WTC11 (cell line): ENCODE results near the gene RGL1. TPM values are rescaled to one million over a fixed set of nuclear protein-coding genes. Genes with fewer than 3 reads are reported as not detected.

Source experiments
- ATAC-seq: fragments of 200-7000 bp; cut with Tn5 transposase; 2 replicates; pipeline ENCODE4 v1.10.0; 2021; ENCODE audit warnings: mild to moderate bottlenecking, moderate library complexity
- CTCF ChIA-PET: fragments of 300-600 bp; sonication (Branson Sonifier 250); formaldehyde crosslinking; loops from one replicate; lab custom pipeline; 2021; ENCODE audit warnings: antibody characterized with exemption; lab: Charles Lee
- POLR2A ChIA-PET: fragments of 350-600 bp; sonication (Branson Sonifier 250); formaldehyde crosslinking; loops from one replicate; lab custom pipeline; 2021; ENCODE audit warnings: antibody characterized with exemption; lab: Charles Lee
- DNase-seq: peaks from one replicate; pipeline ENCODE4 v3.0.0; 2021; ENCODE audit warnings: low spot score
- H3K27ac Mint-ChIP-seq: 2 replicates; pipeline ENCODE4 v1.8.0; 2021; ENCODE audit warnings: mixed read lengths
- H3K27me3 Mint-ChIP-seq: 2 replicates; pipeline ENCODE4 v1.8.0; 2021; ENCODE audit warnings: low read depth, mild to moderate bottlenecking, moderate library complexity, mixed read lengths
- H3K36me3 Mint-ChIP-seq: 2 replicates; pipeline ENCODE4 v1.8.0; 2021; ENCODE audit warnings: mixed read lengths
- H3K4me1 Mint-ChIP-seq: 2 replicates; pipeline ENCODE4 v1.8.0; 2022; ENCODE audit warnings: mixed read lengths
- H3K4me3 Mint-ChIP-seq: 2 replicates; pipeline ENCODE4 v1.8.0; 2021; ENCODE audit warnings: mild to moderate bottlenecking, moderate library complexity, mixed read lengths
- H3K9me3 Mint-ChIP-seq: 2 replicates; pipeline ENCODE4 v1.8.0; 2021; ENCODE audit warnings: mixed read lengths
- AFF4 ChIP-seq: sonication (generic); formaldehyde crosslinking; IDR thresholded peaks from 2 replicates; pipeline ENCODE4 v1.8.1; 2023; ENCODE audit warnings: mild to moderate bottlenecking, missing genetic modification reagents, borderline replicate concordance
- CREB1 ChIP-seq: sonication (generic); formaldehyde crosslinking; IDR thresholded peaks from 2 replicates; pipeline ENCODE4 v1.8.0; 2023; ENCODE audit warnings: mild to moderate bottlenecking, missing genetic modification reagents
- CREM ChIP-seq: sonication (generic); formaldehyde crosslinking; IDR thresholded peaks from 2 replicates; pipeline ENCODE4 v1.8.1; 2022; ENCODE audit warnings: mild to moderate bottlenecking, missing genetic modification reagents, moderate library complexity
- CTCF ChIP-seq: fragments of 200-600 bp; IDR thresholded peaks from 2 replicates; pipeline ENCODE4 v1.8.0; 2022; ENCODE audit warnings: antibody characterized with exemption
- E2F1 ChIP-seq: sonication (generic); formaldehyde crosslinking; IDR thresholded peaks from 2 replicates; pipeline ENCODE4 v1.8.0; 2022; ENCODE audit warnings: mild to moderate bottlenecking, missing genetic modification reagents
- ESRRA ChIP-seq: sonication (generic); formaldehyde crosslinking; IDR thresholded peaks from 2 replicates; pipeline ENCODE4 v1.8.1; 2022; ENCODE audit warnings: mild to moderate bottlenecking, missing genetic modification reagents, borderline replicate concordance
- FOXP1 ChIP-seq: sonication (generic); formaldehyde crosslinking; IDR thresholded peaks from 2 replicates; pipeline ENCODE4 v1.8.0; 2022; ENCODE audit warnings: missing genetic modification reagents, mild to moderate bottlenecking, moderate library complexity, borderline replicate concordance
- GRHL2 ChIP-seq: fragments of 250-450 bp; sonication (Bioruptor Pico); IDR thresholded peaks from 2 replicates; pipeline ENCODE4 v1.8.0; 2022; ENCODE audit warnings: mild to moderate bottlenecking, moderate library complexity; ENCODE audit not compliant: insufficient replicate concordance, severe bottlenecking
- JUN ChIP-seq: sonication (generic); formaldehyde crosslinking; IDR thresholded peaks from 2 replicates; pipeline ENCODE4 v1.8.0; 2023; ENCODE audit warnings: mild to moderate bottlenecking, missing genetic modification reagents
- MLX ChIP-seq: sonication (generic); formaldehyde crosslinking; IDR thresholded peaks from 2 replicates; pipeline ENCODE4 v1.8.1; 2023; ENCODE audit warnings: mild to moderate bottlenecking, missing genetic modification reagents, moderate library complexity
- MYBL2 ChIP-seq: sonication (generic); formaldehyde crosslinking; IDR thresholded peaks from 2 replicates; pipeline ENCODE4 v1.8.1; 2023; ENCODE audit warnings: mild to moderate bottlenecking, moderate library complexity, missing genetic modification reagents
- NFATC4 ChIP-seq: fragments of 250-450 bp; sonication (Bioruptor Pico); IDR thresholded peaks from 2 replicates; pipeline ENCODE4 v1.9.0; 2021; ENCODE audit warnings: mild to moderate bottlenecking
- OVOL2 ChIP-seq: fragments of 250-450 bp; sonication (Bioruptor Pico); IDR thresholded peaks from 2 replicates; pipeline ENCODE4 v1.9.0; 2021; ENCODE audit warnings: mild to moderate bottlenecking, borderline replicate concordance
- SP1 ChIP-seq: sonication (generic); formaldehyde crosslinking; conservative IDR thresholded peaks from 2 replicates; pipeline ENCODE4 v1.8.1; 2022; ENCODE audit warnings: missing genetic modification reagents
- USF1 ChIP-seq: sonication (generic); formaldehyde crosslinking; IDR thresholded peaks from 2 replicates; pipeline ENCODE4 v1.8.0; 2022; ENCODE audit warnings: mild to moderate bottlenecking, missing genetic modification reagents
- ZNF121 ChIP-seq: sonication (generic); formaldehyde crosslinking; IDR thresholded peaks from 2 replicates; pipeline ENCODE4 v1.8.0; 2023; ENCODE audit warnings: missing genetic modification reagents
- ZNF317 ChIP-seq: sonication (generic); formaldehyde crosslinking; IDR thresholded peaks from 2 replicates; pipeline ENCODE4 v1.8.1; 2023; ENCODE audit warnings: low read depth, mild to moderate bottlenecking, moderate library complexity, missing genetic modification reagents, borderline replicate concordance
- ZNF512 ChIP-seq: sonication (generic); formaldehyde crosslinking; IDR thresholded peaks from 2 replicates; pipeline ENCODE4 v1.8.1; 2022; ENCODE audit warnings: missing genetic modification reagents, borderline replicate concordance
- ZNF671 ChIP-seq: fragments of 250-450 bp; sonication (Bioruptor Pico); IDR thresholded peaks from 2 replicates; pipeline ENCODE4 v1.8.0; 2021; ENCODE audit warnings: mild to moderate bottlenecking
- ZSCAN18 ChIP-seq: fragments of 250-450 bp; sonication (Bioruptor Pico); IDR thresholded peaks from 2 replicates; pipeline ENCODE4 v2.1.2; 2022; ENCODE audit warnings: mild to moderate bottlenecking, moderate library complexity
- total RNA-seq: library from RNA; stranded (reverse); gene quantifications from 3 replicates; pipeline ENCODE4 v1.2.3, GENCODE V29; 2021

RGL1 gene
- total RNA-seq, 1 experiment from 2014 or later, result 1.5 TPM

GRCh38 chr1:183882335-183883167 is 77.6 kb downstream of the RGL1 start (continued):
- no peak for TF ChIP-seq AFF4 (CRISPR knock-in tag)
- no peak for TF ChIP-seq OVOL2 (CRISPR knock-in tag)
- TF ChIP-seq CTCF, result no peak
- TF ChIP-seq MLX (CRISPR knock-in tag), result no peak

GRCh38 chr1:183883623-183884022 is 78.7 kb downstream of the RGL1 start:
- Mint-ChIP-seq H3K27ac (no peak overlapping the region), H3K27me3 (no peaks in the 10 kb centered on the region), H3K9me3 (no peaks in the 10 kb centered on the region), H3K4me1 (peaks cover 36% of the 10 kb centered on the region), H3K36me3 (no peaks in the 10 kb centered on the region), H3K4me3 (no peak overlapping the region)
- ChIA-PET POLR2A (no interaction called here), CTCF (no interaction called here)
- ATAC-seq (no peak), DNase-seq (no peak)
- no peak for TF ChIP-seq USF1 (CRISPR knock-in tag)
- TF ChIP-seq ZNF512 (CRISPR knock-in tag), result no peak
- no peak for TF ChIP-seq ZNF121 (CRISPR knock-in tag)
- no peak for TF ChIP-seq NFATC4 (CRISPR knock-in tag)
- TF ChIP-seq FOXP1 (CRISPR knock-in tag), result no peak
- no peak for TF ChIP-seq JUN (CRISPR knock-in tag)
- TF ChIP-seq E2F1 (CRISPR knock-in tag), result no peak
- no peak for TF ChIP-seq ESRRA (CRISPR knock-in tag)
- TF ChIP-seq ZSCAN18, result no peak
- no peak for TF ChIP-seq MYBL2 (CRISPR knock-in tag)
- TF ChIP-seq ZNF671 (CRISPR knock-in tag), result no peak
- TF ChIP-seq CREM, result no peak
- TF ChIP-seq GRHL2 (CRISPR knock-in tag), result no peak
- TF ChIP-seq CREB1, result no peak
- no peak for TF ChIP-seq SP1 (CRISPR knock-in tag)
- TF ChIP-seq ZNF317 (CRISPR knock-in tag), result no peak
